ENCODE results near the gene MZB1. TPM values are rescaled to one million over a fixed set of nuclear protein-coding genes. Genes with fewer than 3 reads are reported as not detected.
A peak's percentile ranks its signal among the peaks of the same experiment; 100 is the strongest.

Gene MZB1
- total and polyA plus RNA-seq, 5 donors from 2014 or later: 0.39 to 2.2 (median 1.6) TPM

DNA sequence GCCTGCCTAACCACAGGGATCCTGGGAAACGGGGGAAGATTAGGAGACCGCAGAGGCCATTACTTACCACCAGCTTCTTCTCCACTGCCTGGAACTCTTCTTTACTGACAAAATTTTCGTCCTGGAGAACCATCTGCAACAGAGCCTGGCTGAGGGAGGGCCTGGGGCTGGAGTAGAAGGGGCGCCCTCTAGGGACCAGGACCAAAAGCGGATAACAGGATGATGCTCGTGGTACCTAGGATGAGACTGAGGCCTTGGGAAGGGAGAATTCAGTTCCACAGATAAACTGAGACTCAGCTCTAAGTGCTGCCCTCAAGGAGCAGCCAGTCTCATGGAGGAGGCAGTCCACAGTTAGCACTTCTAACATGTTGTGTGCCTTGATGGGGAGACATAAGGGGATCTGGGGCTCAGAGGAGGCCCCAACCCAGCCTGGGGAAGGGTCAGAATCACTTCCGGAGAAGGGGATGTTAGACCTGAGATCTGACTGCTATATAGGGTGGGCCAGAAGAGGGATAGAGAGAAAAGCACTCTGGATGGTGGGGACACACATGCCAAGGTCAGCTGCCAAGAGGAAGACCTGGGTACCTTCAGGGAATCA, 12.9 kb upstream of the MZB1 start:
- Mint-ChIP-seq H3K36me3 (no peaks in the 10 kb centered on the region), H3K9me3 (no peaks in the 10 kb centered on the region), H3K27ac (peak overlapping the region; percentile 99 to 100 (median 99)), H3K4me3 (peak overlapping the region; percentile 58 to 99 (median 92)), H3K27me3 (no peaks in the 10 kb centered on the region), H3K4me1 (peaks cover 12 to 32% (median 24%) of the 10 kb centered on the region in 4 donors)
- Histone ChIP-seq H3K9me3 (ENCODE audit: control insufficient read depth in 2 of 2, low read length in 2 of 2) (no peaks in the 10 kb centered on the region), H3K36me3 (ENCODE audit: control insufficient read depth, insufficient read depth, low read length) (no peaks in the 10 kb centered on the region), H3K27ac (ENCODE audit: insufficient read depth, low read length, poor library complexity, severe bottlenecking) (peak overlapping the region; percentile 94), H3K4me3 (ENCODE audit: low read depth, low read length) (peak overlapping the region; percentile 81), H3K27me3 (ENCODE audit: control insufficient read depth, insufficient read depth, low read length) (no peaks in the 10 kb centered on the region), H3K4me1 (ENCODE audit: control insufficient read depth, insufficient read depth, low read length, poor library complexity, severe bottlenecking) (peaks cover 17% of the 10 kb centered on the region)
- DNase-seq (no peak), ATAC-seq (ENCODE audit: low read depth in 2 of 2) (no peak)

DNA sequence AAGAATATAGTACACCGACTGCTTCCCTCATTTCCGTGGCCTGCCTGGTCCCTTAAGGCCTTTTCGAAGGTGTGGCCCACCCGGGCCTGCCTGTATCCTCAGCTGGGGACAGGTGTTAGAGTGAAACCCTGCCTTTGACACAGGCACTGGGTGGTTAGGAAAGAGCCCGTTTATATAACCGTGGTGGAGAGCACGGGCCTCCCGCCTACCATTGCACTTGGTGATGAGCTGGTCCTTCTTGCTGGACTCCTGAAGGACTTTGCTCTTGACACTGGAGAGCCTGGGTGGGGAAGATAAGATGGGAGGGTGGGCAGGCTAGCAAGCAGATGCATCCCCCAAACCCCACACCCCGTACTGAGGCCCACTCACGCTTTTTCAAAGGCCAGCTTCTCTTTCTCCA, 11.8 kb upstream of the MZB1 start:
- no peaks in the 10 kb centered on the region for H3K9me3 ChIP-seq (ENCODE audit: control insufficient read depth in 2 of 2, low read length in 2 of 2)
- H3K27me3 Mint-ChIP-seq: peaks cover 4% of the 10 kb centered on the region
- no peaks in the 10 kb centered on the region for H3K9me3 Mint-ChIP-seq
- H3K27ac ChIP-seq (ENCODE audit: insufficient read depth, low read length, poor library complexity, severe bottlenecking): no peak overlapping the region
- ATAC-seq (ENCODE audit: low read depth in 2 of 2) (no peak), DNase-seq (no peak)
- no peaks in the 10 kb centered on the region for H3K36me3 ChIP-seq (ENCODE audit: control insufficient read depth, insufficient read depth, low read length)
- no peak overlapping the region for H3K4me3 ChIP-seq (ENCODE audit: low read depth, low read length)
- no peaks in the 10 kb centered on the region for H3K27me3 ChIP-seq (ENCODE audit: control insufficient read depth, insufficient read depth, low read length)
- H3K27ac Mint-ChIP-seq: no peak overlapping the region
- H3K4me3 Mint-ChIP-seq: peak overlapping the region in 1 of 4 donors; percentile 55
- peaks cover 8 to 30% (median 24%) of the 10 kb centered on the region in 4 donors for H3K4me1 Mint-ChIP-seq
- H3K4me1 ChIP-seq (ENCODE audit: control insufficient read depth, insufficient read depth, low read length, poor library complexity, severe bottlenecking): peaks cover 17% of the 10 kb centered on the region
- no peaks in the 10 kb centered on the region for H3K36me3 Mint-ChIP-seq

DNA sequence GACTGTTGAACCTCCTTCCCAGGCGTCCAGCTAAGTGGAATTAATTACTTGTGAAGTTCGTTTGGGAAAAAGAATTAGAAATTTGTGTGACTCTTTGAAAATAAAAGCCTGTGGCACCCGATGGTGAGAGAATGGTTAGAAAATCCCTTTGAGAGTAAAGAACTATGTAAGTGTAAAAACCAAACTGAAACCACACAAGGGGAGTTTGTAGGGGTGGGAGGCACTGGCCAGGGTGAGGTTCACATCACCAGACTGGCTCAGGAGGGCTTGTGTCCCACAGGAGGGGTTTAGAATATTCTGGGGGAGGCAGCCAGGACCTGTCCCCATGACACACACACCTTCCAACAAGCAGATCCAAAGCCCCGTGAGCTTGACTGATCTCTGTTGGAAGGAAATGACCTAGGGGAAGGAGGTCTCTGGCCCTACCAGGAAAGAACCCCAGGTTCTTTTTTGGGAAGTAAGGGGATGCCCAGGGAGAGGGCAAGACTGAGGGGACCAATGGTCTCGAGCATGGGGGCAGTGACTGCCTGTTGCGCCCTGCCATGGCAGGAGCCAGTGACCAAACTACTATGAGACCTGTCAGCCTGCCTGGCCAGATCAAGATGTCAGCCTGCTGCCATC, 9.9 kb upstream of the MZB1 start:
- Mint-ChIP-seq H3K9me3 (peaks cover 0 to 1% (median 0%) of the 10 kb centered on the region in 7 donors), H3K4me3 (peak overlapping the region in 2 of 4 donors; percentile 32 to 45), H3K27ac (peak overlapping the region in 1 of 3 donors; percentile 47), H3K36me3 (no peaks in the 10 kb centered on the region), H3K4me1 (peaks cover 7 to 32% (median 24%) of the 10 kb centered on the region in 4 donors), H3K27me3 (peaks cover 4% of the 10 kb centered on the region)
- Histone ChIP-seq H3K36me3 (ENCODE audit: control insufficient read depth, insufficient read depth, low read length) (no peaks in the 10 kb centered on the region), H3K4me3 (ENCODE audit: low read depth, low read length) (no peak overlapping the region), H3K4me1 (ENCODE audit: control insufficient read depth, insufficient read depth, low read length, poor library complexity, severe bottlenecking) (peaks cover 14% of the 10 kb centered on the region), H3K27ac (ENCODE audit: insufficient read depth, low read length, poor library complexity, severe bottlenecking) (no peak overlapping the region), H3K9me3 (ENCODE audit: control insufficient read depth in 2 of 2, low read length in 2 of 2) (no peaks in the 10 kb centered on the region), H3K27me3 (ENCODE audit: control insufficient read depth, insufficient read depth, low read length) (no peaks in the 10 kb centered on the region)
- no peak for ATAC-seq (ENCODE audit: low read depth in 2 of 2)
- DNase-seq: no peak

DNA sequence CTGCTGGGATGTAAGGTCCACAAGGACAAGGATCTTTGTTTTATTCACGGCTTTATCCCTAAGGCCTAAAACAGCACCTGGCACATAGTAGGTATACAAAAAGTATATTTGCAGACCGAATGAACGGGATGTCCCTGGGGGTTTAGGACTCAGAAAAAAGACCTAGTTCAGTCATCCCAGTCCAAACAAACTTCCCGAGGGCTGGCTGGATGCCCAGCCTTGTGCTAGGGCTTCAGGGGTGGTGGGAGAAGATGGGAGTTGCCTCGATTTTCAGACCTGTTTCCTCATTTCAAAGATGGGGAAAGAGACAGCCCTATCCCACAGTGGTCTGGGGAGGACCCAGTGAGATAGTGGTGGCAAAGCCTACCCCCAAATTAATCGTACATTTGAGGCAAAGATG, 8.2 kb upstream of the MZB1 start:
- no peaks in the 10 kb centered on the region for H3K36me3 Mint-ChIP-seq
- ATAC-seq (ENCODE audit: low read depth in 2 of 2) (no peak), DNase-seq (no peak)
- Histone ChIP-seq H3K27me3 (ENCODE audit: control insufficient read depth, insufficient read depth, low read length) (no peaks in the 10 kb centered on the region), H3K4me3 (ENCODE audit: low read depth, low read length) (no peak overlapping the region), H3K4me1 (ENCODE audit: control insufficient read depth, insufficient read depth, low read length, poor library complexity, severe bottlenecking) (peaks cover 17% of the 10 kb centered on the region), H3K9me3 (ENCODE audit: control insufficient read depth in 2 of 2, low read length in 2 of 2) (no peaks in the 10 kb centered on the region), H3K36me3 (ENCODE audit: control insufficient read depth, insufficient read depth, low read length) (no peaks in the 10 kb centered on the region), H3K27ac (ENCODE audit: insufficient read depth, low read length, poor library complexity, severe bottlenecking) (no peak overlapping the region)
- peaks cover 0 to 18% (median 13%) of the 10 kb centered on the region in 4 donors for H3K4me1 Mint-ChIP-seq
- peaks cover 0 to 1% (median 0%) of the 10 kb centered on the region in 7 donors for H3K9me3 Mint-ChIP-seq
- no peak overlapping the region for H3K27ac Mint-ChIP-seq
- peaks cover 4% of the 10 kb centered on the region for H3K27me3 Mint-ChIP-seq
- H3K4me3 Mint-ChIP-seq: no peak overlapping the region

DNA sequence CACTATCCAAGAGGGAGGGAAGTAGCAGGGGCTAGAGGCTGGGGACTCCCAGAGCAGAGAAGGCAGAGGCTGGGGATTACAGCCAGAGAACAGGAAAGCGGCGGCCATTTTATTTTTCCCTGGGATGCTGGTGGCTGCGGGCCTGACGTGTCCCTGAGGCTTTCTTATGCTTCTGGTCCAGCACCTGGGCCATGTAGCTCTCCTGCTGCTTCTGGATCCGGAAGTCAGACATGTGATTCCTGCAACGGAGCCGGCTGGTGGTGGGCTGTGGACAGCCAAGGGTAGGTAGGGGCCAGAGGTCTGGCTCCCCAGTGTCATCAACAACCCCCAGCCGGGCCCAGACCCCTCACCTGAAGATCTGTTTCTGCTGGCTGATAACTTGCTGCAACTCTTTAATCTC, 7.0 kb upstream of the MZB1 start:
- H3K4me1 Mint-ChIP-seq: peaks cover 0 to 20% (median 11%) of the 10 kb centered on the region in 4 donors
- Histone ChIP-seq H3K27ac (ENCODE audit: insufficient read depth, low read length, poor library complexity, severe bottlenecking) (no peak overlapping the region), H3K27me3 (ENCODE audit: control insufficient read depth, insufficient read depth, low read length) (no peaks in the 10 kb centered on the region), H3K36me3 (ENCODE audit: control insufficient read depth, insufficient read depth, low read length) (no peaks in the 10 kb centered on the region), H3K4me1 (ENCODE audit: control insufficient read depth, insufficient read depth, low read length, poor library complexity, severe bottlenecking) (peaks cover 26% of the 10 kb centered on the region), H3K4me3 (ENCODE audit: low read depth, low read length) (no peak overlapping the region), H3K9me3 (ENCODE audit: control insufficient read depth in 2 of 2, low read length in 2 of 2) (no peaks in the 10 kb centered on the region)
- no peaks in the 10 kb centered on the region for H3K36me3 Mint-ChIP-seq
- H3K9me3 Mint-ChIP-seq: peaks cover 0 to 2% (median 0%) of the 10 kb centered on the region in 7 donors
- no peak for ATAC-seq (ENCODE audit: low read depth in 2 of 2)
- DNase-seq: no peak
- H3K4me3 Mint-ChIP-seq: peak overlapping the region in 1 of 4 donors; percentile 52
- no peak overlapping the region for H3K27ac Mint-ChIP-seq
- H3K27me3 Mint-ChIP-seq: peaks cover 4% of the 10 kb centered on the region

DNA sequence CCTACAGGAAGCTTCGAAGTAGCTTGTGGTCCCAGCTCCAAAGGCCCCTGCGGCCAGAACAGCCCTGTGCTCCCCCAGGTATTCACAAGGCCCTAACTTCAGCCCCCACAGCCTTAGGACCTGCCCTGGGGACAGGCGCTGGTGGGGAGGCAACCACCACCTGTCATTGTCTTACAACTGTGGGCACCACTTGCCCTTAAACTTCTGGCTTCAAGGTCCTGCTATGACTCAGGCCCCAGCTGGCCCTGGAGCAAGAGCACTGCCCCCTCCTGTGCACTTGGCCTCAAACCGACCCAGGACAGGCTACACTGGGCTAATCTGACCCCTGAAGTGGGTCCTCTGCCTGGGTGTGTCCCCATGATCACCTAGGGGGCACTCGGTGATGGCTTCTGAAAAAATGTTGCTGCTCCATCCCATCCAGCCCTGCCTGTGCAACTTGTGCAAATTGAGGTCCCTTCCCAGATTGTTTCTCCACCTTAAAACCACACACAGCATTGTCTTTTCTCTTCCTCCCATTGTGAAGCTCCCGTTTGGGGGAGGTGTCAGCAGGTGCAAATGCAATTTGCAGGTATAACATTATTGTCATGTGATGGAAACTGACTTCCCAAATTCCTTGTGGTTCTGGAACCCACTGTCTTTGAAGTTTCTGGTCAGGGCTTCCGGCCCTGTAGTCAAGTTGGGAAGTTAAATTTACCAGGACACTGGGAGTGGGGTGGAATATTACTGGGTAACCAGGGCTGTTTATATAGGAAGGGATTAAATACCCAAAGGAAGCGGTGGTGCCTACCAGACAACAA, 6.3 kb upstream of the MZB1 start:
- no peak for ATAC-seq (ENCODE audit: low read depth in 2 of 2)
- H3K9me3 ChIP-seq (ENCODE audit: control insufficient read depth in 2 of 2, low read length in 2 of 2): no peaks in the 10 kb centered on the region
- H3K27me3 Mint-ChIP-seq: peaks cover 4% of the 10 kb centered on the region
- peaks cover 33% of the 10 kb centered on the region for H3K4me1 ChIP-seq (ENCODE audit: control insufficient read depth, insufficient read depth, low read length, poor library complexity, severe bottlenecking)
- peaks cover 0 to 25% (median 17%) of the 10 kb centered on the region in 4 donors for H3K4me1 Mint-ChIP-seq
- no peak overlapping the region for H3K4me3 ChIP-seq (ENCODE audit: low read depth, low read length)
- peaks cover 0 to 2% (median 0%) of the 10 kb centered on the region in 7 donors for H3K9me3 Mint-ChIP-seq
- H3K4me3 Mint-ChIP-seq: peak overlapping the region; percentile 33 to 77 (median 55)
- no peak for DNase-seq
- no peak overlapping the region for H3K27ac ChIP-seq (ENCODE audit: insufficient read depth, low read length, poor library complexity, severe bottlenecking)
- H3K27me3 ChIP-seq (ENCODE audit: control insufficient read depth, insufficient read depth, low read length): no peaks in the 10 kb centered on the region
- no peaks in the 10 kb centered on the region for H3K36me3 ChIP-seq (ENCODE audit: control insufficient read depth, insufficient read depth, low read length)
- H3K36me3 Mint-ChIP-seq: no peaks in the 10 kb centered on the region
- peak overlapping the region in 1 of 3 donors; percentile 53 for H3K27ac Mint-ChIP-seq

DNA sequence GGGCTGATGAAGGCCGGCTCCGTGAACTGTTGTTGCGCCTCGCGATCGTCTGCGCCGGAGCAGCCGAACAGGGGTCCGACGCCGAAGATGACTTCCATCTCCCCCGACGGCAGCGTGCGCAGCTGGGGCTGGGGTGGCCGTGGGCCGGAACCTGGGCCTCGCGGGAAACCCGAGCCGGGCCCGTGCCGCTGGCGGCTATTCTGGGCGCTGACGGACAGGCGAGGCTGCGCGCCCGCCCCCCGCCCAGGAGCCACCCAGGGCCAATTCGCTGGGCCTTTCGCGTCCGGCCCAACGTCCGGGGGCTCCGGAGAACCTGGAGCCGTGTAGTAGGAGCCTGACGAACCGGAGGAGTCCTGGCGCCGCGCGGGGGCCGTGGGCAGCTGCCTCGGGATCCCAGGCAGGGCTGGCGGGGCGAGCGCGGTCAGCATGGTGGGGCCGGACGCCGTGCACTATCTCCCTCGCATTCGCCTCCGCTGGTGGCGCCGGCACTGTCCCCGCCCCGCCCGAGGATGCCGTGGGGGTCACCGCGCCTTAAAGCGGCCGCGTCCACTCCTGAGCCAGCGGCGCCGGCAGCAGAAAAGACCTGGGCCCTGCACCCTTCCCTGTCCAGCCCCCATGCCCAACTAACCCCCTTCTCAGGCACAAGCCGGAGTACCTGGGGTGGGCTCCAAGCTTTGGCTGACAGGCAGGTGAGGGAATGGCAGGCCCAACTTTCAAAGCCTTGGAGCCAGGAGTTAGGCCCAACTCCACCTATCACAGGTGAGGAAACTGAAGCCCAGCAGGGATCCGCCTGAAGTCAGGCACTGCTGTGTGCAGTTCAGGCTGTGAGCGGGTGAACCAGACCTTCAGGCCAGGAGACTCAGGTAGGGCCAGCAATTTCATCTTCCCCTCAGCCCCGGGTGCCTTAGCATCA, 5.2 kb upstream of the MZB1 start, which contains the start of gene PROB1:
Gene PROB1 (minus strand): TSS at position 451 of the 913 bp plus-strand sequence. CDS start 23 bp downstream, at position 428.
- no peak for ATAC-seq (ENCODE audit: low read depth in 2 of 2)
- Mint-ChIP-seq H3K27ac (no peak within 1 kb of the TSS), H3K27me3 (peaks cover 4% of the 10 kb centered on the region), H3K36me3 (no peaks in the 10 kb centered on the region), H3K4me1 (peaks cover 0 to 33% (median 23%) of the 10 kb centered on the region in 4 donors), H3K9me3 (peaks cover 0 to 2% (median 0%) of the 10 kb centered on the region in 7 donors), H3K4me3 (peak within 1 kb of the TSS; percentile 52 to 91 (median 76))
- DNase-seq: no peak
- H3K4me1 ChIP-seq (ENCODE audit: control insufficient read depth, insufficient read depth, low read length, poor library complexity, severe bottlenecking): peaks cover 44% of the 10 kb centered on the region
- no peaks in the 10 kb centered on the region for H3K9me3 ChIP-seq (ENCODE audit: control insufficient read depth in 2 of 2, low read length in 2 of 2)
- H3K27me3 ChIP-seq (ENCODE audit: control insufficient read depth, insufficient read depth, low read length): no peaks in the 10 kb centered on the region
- peak within 1 kb of the TSS; percentile 72 for H3K4me3 ChIP-seq (ENCODE audit: low read depth, low read length)
- H3K36me3 ChIP-seq (ENCODE audit: control insufficient read depth, insufficient read depth, low read length): no peaks in the 10 kb centered on the region
- H3K27ac ChIP-seq (ENCODE audit: insufficient read depth, low read length, poor library complexity, severe bottlenecking): no peak within 1 kb of the TSS

Measured in CD4-positive, CD25-positive, alpha-beta regulatory T cell (primary cell).